NCI-H748 (cell line): ENCODE measurements around the gene RPS16.

ENCODE experiments used
- DNase-seq: peaks from one replicate; lab custom pipeline; 2025; ENCODE audit not compliant: unreplicated experiment; lab: John Stamatoyannopoulos, UW

Gene RPS16

GRCh38 chr19:39389631-39390414 lies 45.9 kb downstream of the RPS16 start:
- no peak for DNase-seq

GRCh38 chr19:39388657-39389056 lies 47.1 kb downstream of the RPS16 start:
- DNase-seq, result no peak

- no peak for DNase-seq
Observed at GRCh38 chr19:39386557-39386956, 49.2 kb downstream of the RPS16 start.

GRCh38 chr19:39385629-39386411 lies 49.9 kb downstream of the RPS16 start:
- no peak for DNase-seq

- DNase-seq, result no peak
Observed at GRCh38 chr19:39384839-39385568, 50.7 kb downstream of the RPS16 start.
